Mesendoderm (in vitro differentiated cells): ENCODE data around the gene ANAPC1.

Experiments used
- DNase-seq: peaks from one replicate; pipeline ENCODE4 v3.0.0; 2013
- H2AK5ac ChIP-seq: 2 replicates; pipeline ENCODE4 v1.6.1; 2013; ENCODE audit warnings: low read length, inconsistent platforms
- H2BK120ac ChIP-seq: 2 replicates; pipeline ENCODE4 v1.6.1; 2013; ENCODE audit warnings: low read depth, mild to moderate bottlenecking, low read length, moderate library complexity, mixed read lengths
- H2BK15ac ChIP-seq: replicated peaks from 2 replicates; pipeline ENCODE4 v1.6.1; 2013; ENCODE audit warnings: low read depth, mild to moderate bottlenecking, moderate library complexity
- H2BK5ac ChIP-seq: 2 replicates; pipeline ENCODE4 v1.6.1; 2013; ENCODE audit warnings: low read length, inconsistent platforms
- H3K18ac ChIP-seq: 2 replicates; pipeline ENCODE4 v1.6.1; 2013; ENCODE audit warnings: mild to moderate bottlenecking, low read length, mixed read lengths
- H3K23ac ChIP-seq: one replicate; pipeline ENCODE4 v1.6.1; 2013; ENCODE audit warnings: low read length
- H3K27ac ChIP-seq: 2 replicates; pipeline ENCODE4 v1.5.1; 2013; ENCODE audit warnings: low read depth, mild to moderate bottlenecking, inconsistent platforms, low read length, moderate library complexity
- H3K27me3 ChIP-seq: 2 replicates; pipeline ENCODE4 v1.6.1; 2013; ENCODE audit warnings: low read length, control low read depth, mild to moderate bottlenecking, inconsistent platforms; ENCODE audit not compliant: insufficient read depth, poor library complexity
- H3K36me3 ChIP-seq: 2 replicates; pipeline ENCODE4 v1.6.1; 2013; ENCODE audit warnings: low read length, inconsistent platforms; ENCODE audit not compliant: control insufficient read depth, insufficient read depth
- H3K4ac ChIP-seq: one replicate; pipeline ENCODE4 v1.6.1; 2013; ENCODE audit warnings: low read depth, mild to moderate bottlenecking, low read length, moderate library complexity
- H3K4me1 ChIP-seq: 2 replicates; pipeline ENCODE4 v1.6.1; 2013; ENCODE audit warnings: low read depth, low read length, inconsistent platforms; ENCODE audit not compliant: control insufficient read depth
- H3K4me2 ChIP-seq: 2 replicates; pipeline ENCODE4 v1.6.1; 2013; ENCODE audit warnings: low read length
- H3K4me3 ChIP-seq: 2 replicates; pipeline ENCODE4 v1.5.1; 2013; ENCODE audit warnings: mild to moderate bottlenecking, low read length
- H3K56ac ChIP-seq: one replicate; pipeline ENCODE4 v1.6.1; 2013; ENCODE audit warnings: low read length
- H3K79me1 ChIP-seq: 2 replicates; pipeline ENCODE4 v1.6.1; 2013; ENCODE audit warnings: low read length, inconsistent platforms
- H3K79me2 ChIP-seq: 2 replicates; pipeline ENCODE4 v1.6.1; 2013; ENCODE audit warnings: mild to moderate bottlenecking, low read length; ENCODE audit not compliant: control insufficient read depth, insufficient read depth
- H3K9ac ChIP-seq: 2 replicates; pipeline ENCODE4 v1.6.1; 2013; ENCODE audit warnings: low read length, inconsistent platforms
- H4K5ac ChIP-seq: one replicate; pipeline ENCODE4 v1.6.1; 2013; ENCODE audit warnings: low read length
- H4K8ac ChIP-seq: one replicate; pipeline ENCODE4 v1.6.1; 2013; ENCODE audit warnings: low read depth, mild to moderate bottlenecking, control low read depth, low read length, moderate library complexity
- WGBS: extraction: QIAGEN DNeasy Blood & Tissue Kit; methylation state at CpG from one replicate; pipeline ENCODE4 v1.1.7; 2013; ENCODE audit warnings: low lambda C conversion rate, missing lambda C conversion rate; ENCODE audit not compliant: insufficient coverage; ENCODE audit errors: extremely low coverage; 5-methylcytosine and 5-hydroxymethylcytosine counted together

Gene ANAPC1

GRCh38 chr2:111903930-111904439, 20.0 kb upstream of the ANAPC1 start:
- Histone ChIP-seq H3K18ac (no peak overlapping the region), H3K27ac (no peak overlapping the region), H3K27me3 (no peaks in the 10 kb centered on the region), H2BK15ac (no peak overlapping the region), H3K36me3 (no peaks in the 10 kb centered on the region), H3K4ac (no peak overlapping the region), H3K4me3 (no peak overlapping the region), H3K9ac (no peak overlapping the region), H3K23ac (no peak overlapping the region), H4K5ac (no peak overlapping the region), H3K4me2 (no peak overlapping the region), H3K79me1 (peaks cover 19% of the 10 kb centered on the region), H3K79me2 (peaks cover 22% of the 10 kb centered on the region), H3K4me1 (peaks cover 40% of the 10 kb centered on the region), H4K8ac (no peak overlapping the region), H2BK5ac (no peak overlapping the region), H2AK5ac (no peak overlapping the region), H3K56ac (peak overlapping the region; percentile 27), H2BK120ac (no peak overlapping the region)
- DNase-seq: no peak
- WGBS: no CpG with 5 or more reads among the region's 5 CpGs

DNA sequence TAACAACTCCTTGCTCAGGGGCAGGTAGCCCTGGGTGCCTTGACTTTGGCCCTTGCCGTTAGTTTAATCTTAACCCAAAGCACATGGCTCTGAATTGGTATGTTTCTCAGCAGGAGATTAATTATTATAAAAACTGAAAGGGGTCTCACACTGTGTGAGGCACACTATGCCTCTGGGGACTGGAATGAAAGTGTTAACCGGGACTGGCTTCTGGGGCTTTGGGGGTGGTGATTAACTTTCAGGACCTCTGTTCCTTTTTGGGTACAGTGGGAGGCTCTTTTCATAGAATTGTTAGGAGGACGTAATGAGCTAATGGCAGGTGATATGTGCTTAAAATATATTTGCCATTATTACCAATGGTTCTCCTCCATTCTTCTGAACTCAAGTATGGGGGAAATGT, 19.5 kb upstream of the ANAPC1 start:
- H3K27me3 ChIP-seq: no peaks in the 10 kb centered on the region
- no CpG with 5 or more reads among the region's 3 CpGs for WGBS

GRCh38 chr2:111900859-111901258, 16.9 kb upstream of the ANAPC1 start:
- Histone ChIP-seq H3K36me3 (no peaks in the 10 kb centered on the region), H4K8ac (no peak overlapping the region), H2BK5ac (no peak overlapping the region), H3K79me1 (peaks cover 8% of the 10 kb centered on the region), H2BK120ac (no peak overlapping the region), H3K4me3 (no peak overlapping the region), H3K4me1 (peaks cover 25% of the 10 kb centered on the region), H2AK5ac (no peak overlapping the region), H3K27me3 (no peaks in the 10 kb centered on the region), H3K79me2 (peaks cover 11% of the 10 kb centered on the region), H3K56ac (peak overlapping the region; percentile 2), H2BK15ac (no peak overlapping the region), H3K18ac (no peak overlapping the region), H3K4ac (no peak overlapping the region), H3K23ac (no peak overlapping the region), H3K4me2 (no peak overlapping the region), H3K27ac (no peak overlapping the region), H4K5ac (no peak overlapping the region), H3K9ac (peak overlapping the region; percentile 13)
- DNase-seq: peak; percentile 54
- no CpG with 5 or more reads among the region's 3 CpGs for WGBS

More for the DNA sequence above, 19.5 kb upstream of the ANAPC1 start:
- no peak overlapping the region for H3K23ac ChIP-seq
- no peak overlapping the region for H2BK15ac ChIP-seq
- peaks cover 19% of the 10 kb centered on the region for H3K79me1 ChIP-seq
- H3K4ac ChIP-seq: no peak overlapping the region
- H2BK5ac ChIP-seq: no peak overlapping the region
- no peak for DNase-seq
- H3K36me3 ChIP-seq: no peaks in the 10 kb centered on the region
- H2BK120ac ChIP-seq: no peak overlapping the region
- H3K4me3 ChIP-seq: no peak overlapping the region
- no peak overlapping the region for H4K5ac ChIP-seq
- H3K4me1 ChIP-seq: peaks cover 39% of the 10 kb centered on the region
- H2AK5ac ChIP-seq: no peak overlapping the region
- no peak overlapping the region for H3K9ac ChIP-seq
- no peak overlapping the region for H3K56ac ChIP-seq
- no peak overlapping the region for H4K8ac ChIP-seq
- H3K18ac ChIP-seq: no peak overlapping the region
- no peak overlapping the region for H3K27ac ChIP-seq
- peaks cover 22% of the 10 kb centered on the region for H3K79me2 ChIP-seq
- no peak overlapping the region for H3K4me2 ChIP-seq

- Histone ChIP-seq H3K27me3 (no peaks in the 10 kb centered on the region), H2BK15ac (no peak overlapping the region), H2BK5ac (no peak overlapping the region), H4K5ac (no peak overlapping the region), H3K79me2 (peaks cover 10% of the 10 kb centered on the region), H3K4me1 (peaks cover 17% of the 10 kb centered on the region), H2BK120ac (no peak overlapping the region), H3K79me1 (peaks cover 6% of the 10 kb centered on the region), H3K4me2 (peak overlapping the region; percentile 16), H3K36me3 (no peaks in the 10 kb centered on the region), H3K4me3 (peak overlapping the region; percentile 83), H3K18ac (peak overlapping the region; percentile 94), H2AK5ac (no peak overlapping the region), H3K23ac (no peak overlapping the region), H3K9ac (peak overlapping the region; percentile 86), H4K8ac (no peak overlapping the region), H3K56ac (peak overlapping the region; percentile 92), H3K4ac (peak overlapping the region; percentile 58), H3K27ac (peak overlapping the region; percentile 78)
- peak; percentile 33 for DNase-seq
- WGBS: no CpG with 5 or more reads among the region's 70 CpGs
Measured at GRCh38 chr2:111898703-111899514, 14.9 kb upstream of the ANAPC1 start.

DNA sequence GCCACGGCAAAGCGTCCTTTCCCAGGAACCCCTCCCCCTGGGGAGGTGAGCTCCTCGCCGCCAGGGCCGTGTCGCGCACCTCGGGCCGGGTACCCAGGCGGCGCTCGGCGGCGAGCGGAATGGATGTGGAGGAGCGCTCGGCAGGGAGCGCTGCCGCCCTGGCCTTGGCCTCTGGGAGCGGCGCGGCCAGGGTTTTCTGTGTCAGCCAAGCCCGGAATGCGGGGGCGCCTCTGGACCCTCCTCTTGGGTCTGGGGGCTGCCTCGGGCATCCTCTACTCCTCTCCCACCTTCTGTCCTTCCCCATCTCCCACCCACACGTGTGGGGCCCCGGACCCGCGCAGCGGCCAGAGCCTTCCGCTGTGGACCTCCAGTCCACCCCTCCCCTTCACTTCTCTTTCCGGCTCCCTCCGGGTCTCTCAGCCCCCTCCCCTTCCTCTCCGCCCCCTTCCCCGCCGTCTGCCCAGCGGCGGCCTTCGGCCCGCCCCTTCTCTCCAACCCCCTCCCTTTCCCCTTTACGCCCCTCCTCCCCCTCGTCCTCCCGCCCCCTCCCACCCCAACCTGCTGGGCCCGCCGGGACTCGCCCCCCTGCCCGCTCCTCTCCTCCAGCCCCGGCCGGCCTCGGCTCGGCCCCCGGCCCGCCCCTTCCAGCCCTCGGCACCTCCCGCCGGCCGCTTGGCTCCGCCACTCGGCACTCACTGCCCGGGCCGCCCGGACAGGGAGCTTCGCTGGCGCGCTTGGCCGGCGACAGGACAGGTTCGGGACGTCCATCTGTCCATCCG, 14.1 kb upstream of the ANAPC1 start, which contains the start of gene MERTK:
TSS of gene MERTK (plus strand) at position 684 of the 779 bp plus-strand sequence. CDS start 129 bp downstream, outside the sequence.
- H3K4me2 ChIP-seq: peak within 1 kb of the TSS; percentile 93
- peak within 1 kb of the TSS; percentile 92 for H3K56ac ChIP-seq
- H4K8ac ChIP-seq: no peak within 1 kb of the TSS
- H3K9ac ChIP-seq: peak within 1 kb of the TSS; percentile 88
- peak within 1 kb of the TSS; percentile 91 for H2BK5ac ChIP-seq
- H3K23ac ChIP-seq: no peak within 1 kb of the TSS
- no peak within 1 kb of the TSS for H2BK120ac ChIP-seq
- peaks cover 6% of the 10 kb centered on the region for H3K79me1 ChIP-seq
- no peaks in the 10 kb centered on the region for H3K27me3 ChIP-seq
- no peak within 1 kb of the TSS for H2AK5ac ChIP-seq
- no peak within 1 kb of the TSS for H2BK15ac ChIP-seq
- H3K18ac ChIP-seq: peak within 1 kb of the TSS; percentile 94
- no peak within 1 kb of the TSS for H4K5ac ChIP-seq
- no peaks in the 10 kb centered on the region for H3K36me3 ChIP-seq
- peak; percentile 97 for DNase-seq
- peaks cover 9% of the 10 kb centered on the region for H3K79me2 ChIP-seq
- peak within 1 kb of the TSS; percentile 58 for H3K4ac ChIP-seq
- H3K4me3 ChIP-seq: peak within 1 kb of the TSS; percentile 83
- WGBS: no CpG with 5 or more reads among the region's 71 CpGs
- peak within 1 kb of the TSS; percentile 78 for H3K27ac ChIP-seq
- H3K4me1 ChIP-seq: peaks cover 10% of the 10 kb centered on the region
